Natural killer cell treated with Interleukin-12 subunit alpha and Interleukin-12 subunit beta and Interleukin-15 and Interleukin-18, amount 100 ng/mL, for 72 hours (primary cell): ENCODE measurements around the gene MEF2D. TPM values are rescaled to one million over a fixed set of nuclear protein-coding genes. Genes with fewer than 3 reads are reported as not detected.

Experiments used
- ATAC-seq, 2 donors: fragments of 150-1000 bp; cut with Tn5 transposase in 1 of 2; sonication (Bioruptor Pico), chemical (Tn5 transposase) in 1 of 2; 2 replicates each; pipeline ENCODE4 v1.10.0; 2021
- DNase-seq: peaks from one replicate; pipeline ENCODE4 v3.0.0; 2022; ENCODE audit warnings: low spot score
- H3K27ac Mint-ChIP-seq, 2 donors: 1 replicate in 1 of 2; 2 replicates in 1 of 2; pipeline ENCODE4 v1.8.0; 2022; ENCODE audit warnings: mixed read lengths in 2 of 2, mild to moderate bottlenecking in 1 of 2, moderate library complexity in 1 of 2
- H3K27me3 Mint-ChIP-seq, 2 donors: 1 replicate in 1 of 2; 2 replicates in 1 of 2; pipeline ENCODE4 v1.8.0; 2022; ENCODE audit warnings: mixed read lengths in 2 of 2
- H3K36me3 Mint-ChIP-seq: one replicate; pipeline ENCODE4 v1.8.0; 2022; ENCODE audit warnings: mixed read lengths
- H3K4me1 Mint-ChIP-seq, 2 donors: 1 replicate in 1 of 2; 2 replicates in 1 of 2; pipeline ENCODE4 v1.8.0; 2022; ENCODE audit warnings: low read depth in 2 of 2, mixed read lengths in 2 of 2, mild to moderate bottlenecking in 1 of 2
- H3K4me3 Mint-ChIP-seq: one replicate; pipeline ENCODE4 v1.8.0; 2022; ENCODE audit warnings: mixed read lengths
- H3K9me3 Mint-ChIP-seq: 2 replicates; pipeline ENCODE4 v1.8.0; 2022; ENCODE audit warnings: mixed read lengths
- total RNA-seq, 2 donors: library from RNA; stranded (reverse); gene quantifications; one replicate each; pipeline ENCODE4 v1.2.3, GENCODE V29; 2022

MEF2D gene
- 10 to 100 TPM; 48.1 to 62.2 TPM for total RNA-seq

DNA sequence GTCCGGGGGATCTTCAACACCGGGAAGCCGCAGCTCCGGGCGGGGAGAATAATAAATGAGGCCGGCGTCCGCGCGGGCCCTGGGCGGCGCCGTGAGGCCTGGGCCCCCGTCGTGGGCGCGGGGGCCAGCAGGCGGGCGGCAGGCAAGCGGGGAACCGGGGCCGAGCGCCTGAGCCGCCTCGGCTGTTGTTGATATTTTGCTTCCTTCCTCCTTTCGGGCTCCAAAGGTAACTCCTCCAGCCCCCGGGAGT lies at the start of gene MEF2D:
MEF2D (minus strand) TSS at position 233 of the 250 bp plus-strand sequence. CDS start 17,483 bp downstream, outside the sequence.
- Mint-ChIP-seq H3K4me3 (peak within 1 kb of the TSS; percentile 86), H3K36me3 (no peaks in the 10 kb centered on the region), H3K27ac (peak within 1 kb of the TSS; percentile 97), H3K27me3 (no peaks in the 10 kb centered on the region), H3K9me3 (no peaks in the 10 kb centered on the region), H3K4me1 (peaks cover 65 to 70% of the 10 kb centered on the region in 2 donors)
- DNase-seq = no peak
- no peak for ATAC-seq

- no peak overlapping the region for H3K27ac Mint-ChIP-seq
- H3K36me3 Mint-ChIP-seq = no peaks in the 10 kb centered on the region
- peaks cover 7 to 14% of the 10 kb centered on the region in 2 donors for H3K4me1 Mint-ChIP-seq
- ATAC-seq = peak in 1 of 2 donors; percentile 8
- no peak overlapping the region for H3K4me3 Mint-ChIP-seq
- no peak for DNase-seq
- no peaks in the 10 kb centered on the region for H3K9me3 Mint-ChIP-seq
- H3K27me3 Mint-ChIP-seq = no peaks in the 10 kb centered on the region
Measured at GRCh38 chr1:156550346-156550745, 49.8 kb upstream of the MEF2D start.

GRCh38 chr1:156549831-156550230 lies 49.3 kb upstream of the MEF2D start:
- ATAC-seq (no peak), DNase-seq (no peak)
- Mint-ChIP-seq H3K9me3 (no peaks in the 10 kb centered on the region), H3K27me3 (no peaks in the 10 kb centered on the region), H3K27ac (no peak overlapping the region), H3K4me3 (no peak overlapping the region), H3K36me3 (no peaks in the 10 kb centered on the region), H3K4me1 (peaks cover 9 to 14% of the 10 kb centered on the region in 2 donors)

GRCh38 chr1:156549390-156549789 lies 48.8 kb upstream of the MEF2D start:
- peaks cover 14% of the 10 kb centered on the region in 2 donors for H3K4me1 Mint-ChIP-seq
- H3K4me3 Mint-ChIP-seq = no peak overlapping the region
- no peaks in the 10 kb centered on the region for H3K9me3 Mint-ChIP-seq
- DNase-seq (no peak), ATAC-seq (no peak)
- no peak overlapping the region for H3K27ac Mint-ChIP-seq
- H3K27me3 Mint-ChIP-seq = no peaks in the 10 kb centered on the region
- no peaks in the 10 kb centered on the region for H3K36me3 Mint-ChIP-seq

- no peaks in the 10 kb centered on the region for H3K36me3 Mint-ChIP-seq
- no peak for DNase-seq
- no peaks in the 10 kb centered on the region for H3K9me3 Mint-ChIP-seq
- no peak for ATAC-seq
- no peak overlapping the region for H3K27ac Mint-ChIP-seq
- no peaks in the 10 kb centered on the region for H3K27me3 Mint-ChIP-seq
- no peak overlapping the region for H3K4me3 Mint-ChIP-seq
- peaks cover 9 to 11% of the 10 kb centered on the region in 2 donors for H3K4me1 Mint-ChIP-seq
Measured at GRCh38 chr1:156547982-156548381, 47.4 kb upstream of the MEF2D start.

- H3K27ac Mint-ChIP-seq = no peak overlapping the region
- H3K27me3 Mint-ChIP-seq = no peaks in the 10 kb centered on the region
- ATAC-seq (no peak), DNase-seq (no peak)
- no peaks in the 10 kb centered on the region for H3K36me3 Mint-ChIP-seq
- peaks cover 5 to 10% of the 10 kb centered on the region in 2 donors for H3K4me1 Mint-ChIP-seq
- H3K4me3 Mint-ChIP-seq = no peak overlapping the region
- H3K9me3 Mint-ChIP-seq = no peaks in the 10 kb centered on the region
Measured at GRCh38 chr1:156547434-156547833, 46.9 kb upstream of the MEF2D start.

DNA sequence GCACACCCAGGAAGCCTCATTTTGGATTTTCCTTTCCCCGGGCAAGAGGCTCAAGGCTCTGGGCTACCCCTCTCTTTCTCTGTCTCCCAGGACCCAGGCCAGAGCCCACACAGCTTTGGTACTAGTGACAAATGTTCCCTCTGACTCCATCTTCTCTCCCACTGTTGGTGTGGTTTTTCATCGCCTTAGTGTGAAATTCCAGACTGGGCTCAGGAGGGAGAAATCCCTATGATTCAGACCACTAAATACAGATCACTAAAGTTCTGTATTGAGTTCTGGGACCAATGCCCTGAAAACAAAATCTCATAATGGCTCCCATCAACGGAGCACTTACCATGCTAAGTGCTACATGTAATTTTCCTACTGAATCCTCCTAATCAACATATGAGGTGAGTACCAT lies 45.7 kb upstream of the MEF2D start:
- Mint-ChIP-seq H3K4me3 (no peak overlapping the region), H3K36me3 (no peaks in the 10 kb centered on the region), H3K27me3 (no peaks in the 10 kb centered on the region), H3K27ac (no peak overlapping the region), H3K9me3 (no peaks in the 10 kb centered on the region), H3K4me1 (peaks cover 0 to 7% of the 10 kb centered on the region in 2 donors)
- no peak for DNase-seq
- ATAC-seq = no peak

DNA sequence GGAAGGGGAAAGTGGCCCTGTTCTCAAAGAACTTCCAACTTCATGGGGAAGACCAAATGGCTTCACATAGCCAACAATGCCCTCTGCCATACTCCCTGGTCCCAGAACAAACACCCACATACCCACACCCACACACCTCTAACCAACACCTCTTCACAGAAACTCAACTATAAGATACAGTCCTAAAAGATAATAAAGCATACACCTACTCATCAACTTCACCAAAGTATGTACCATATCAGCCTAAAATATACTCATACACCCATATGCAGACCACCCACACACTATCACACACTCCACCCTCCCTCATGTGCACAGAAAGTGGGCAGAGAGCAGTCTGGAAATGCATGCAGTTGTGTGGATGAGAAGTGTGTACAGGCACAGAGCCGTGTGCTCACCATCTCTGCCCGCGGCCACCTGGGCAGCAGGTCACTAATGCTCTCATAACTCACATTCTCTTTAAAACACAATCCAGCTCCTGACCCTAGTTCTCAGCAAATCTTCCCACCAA lies 44.1 kb upstream of the MEF2D start:
- H3K4me1 Mint-ChIP-seq = peaks cover 0 to 7% of the 10 kb centered on the region in 2 donors
- DNase-seq (no peak), ATAC-seq (no peak)
- no peaks in the 10 kb centered on the region for H3K9me3 Mint-ChIP-seq
- H3K4me3 Mint-ChIP-seq = no peak overlapping the region
- H3K27ac Mint-ChIP-seq = no peak overlapping the region
- no peaks in the 10 kb centered on the region for H3K36me3 Mint-ChIP-seq
- no peaks in the 10 kb centered on the region for H3K27me3 Mint-ChIP-seq

GRCh38 chr1:156543066-156543465 lies 42.5 kb upstream of the MEF2D start:
- ATAC-seq = no peak
- Mint-ChIP-seq H3K27ac (no peak overlapping the region), H3K27me3 (no peaks in the 10 kb centered on the region), H3K4me1 (peaks cover 0 to 16% of the 10 kb centered on the region in 2 donors), H3K9me3 (no peaks in the 10 kb centered on the region), H3K36me3 (no peaks in the 10 kb centered on the region), H3K4me3 (no peak overlapping the region)
- no peak for DNase-seq

DNA sequence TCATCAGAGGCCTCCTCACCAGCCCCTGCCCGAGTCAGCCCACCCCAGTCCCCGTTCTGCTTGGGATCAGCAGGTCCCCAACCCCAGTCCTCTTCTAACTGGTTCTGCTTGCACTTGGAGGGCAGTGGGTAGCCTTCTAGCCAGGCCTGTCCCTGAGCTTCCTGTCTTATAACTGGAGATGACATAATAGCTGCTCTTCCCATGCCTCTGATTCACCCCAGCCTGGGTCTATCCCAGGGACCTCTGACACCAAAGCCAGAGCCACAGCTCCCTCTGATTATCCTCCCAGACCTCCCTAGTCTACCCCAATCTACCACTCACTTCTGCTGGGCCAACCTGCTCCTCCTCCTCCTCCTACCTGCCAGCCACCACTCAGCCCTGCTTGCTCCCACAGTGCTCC lies 40.4 kb upstream of the MEF2D start:
- Mint-ChIP-seq H3K27me3 (no peaks in the 10 kb centered on the region), H3K36me3 (no peaks in the 10 kb centered on the region), H3K4me1 (peaks cover 0 to 16% of the 10 kb centered on the region in 2 donors), H3K4me3 (no peak overlapping the region), H3K9me3 (no peaks in the 10 kb centered on the region), H3K27ac (peak overlapping the region in 1 of 2 donors; percentile 24)
- DNase-seq (no peak), ATAC-seq (peak in 1 of 2 donors; percentile 9)

- no peak for DNase-seq
- peaks cover 0 to 14% of the 10 kb centered on the region in 2 donors for H3K4me1 Mint-ChIP-seq
- H3K27ac Mint-ChIP-seq = peak overlapping the region in 1 of 2 donors; percentile 34
- no peaks in the 10 kb centered on the region for H3K9me3 Mint-ChIP-seq
- no peaks in the 10 kb centered on the region for H3K27me3 Mint-ChIP-seq
- no peak overlapping the region for H3K4me3 Mint-ChIP-seq
- no peaks in the 10 kb centered on the region for H3K36me3 Mint-ChIP-seq
- ATAC-seq = no peak
Measured at GRCh38 chr1:156539818-156540355, 39.3 kb upstream of the MEF2D start.

- DNase-seq = no peak
- no peak for ATAC-seq
- H3K4me1 Mint-ChIP-seq = peaks cover 0 to 9% of the 10 kb centered on the region in 2 donors
- no peak overlapping the region for H3K4me3 Mint-ChIP-seq
- H3K27me3 Mint-ChIP-seq = no peaks in the 10 kb centered on the region
- no peaks in the 10 kb centered on the region for H3K36me3 Mint-ChIP-seq
- H3K27ac Mint-ChIP-seq = no peak overlapping the region
- H3K9me3 Mint-ChIP-seq = no peaks in the 10 kb centered on the region
Measured at GRCh38 chr1:156538711-156539440, 38.3 kb upstream of the MEF2D start.

- Mint-ChIP-seq H3K4me3 (no peak overlapping the region), H3K36me3 (no peaks in the 10 kb centered on the region), H3K27ac (no peak overlapping the region), H3K9me3 (no peaks in the 10 kb centered on the region), H3K4me1 (peaks cover 0 to 9% of the 10 kb centered on the region in 2 donors), H3K27me3 (no peaks in the 10 kb centered on the region)
- ATAC-seq (no peak), DNase-seq (no peak)
Measured at GRCh38 chr1:156537027-156537426, 36.5 kb upstream of the MEF2D start.

DNA sequence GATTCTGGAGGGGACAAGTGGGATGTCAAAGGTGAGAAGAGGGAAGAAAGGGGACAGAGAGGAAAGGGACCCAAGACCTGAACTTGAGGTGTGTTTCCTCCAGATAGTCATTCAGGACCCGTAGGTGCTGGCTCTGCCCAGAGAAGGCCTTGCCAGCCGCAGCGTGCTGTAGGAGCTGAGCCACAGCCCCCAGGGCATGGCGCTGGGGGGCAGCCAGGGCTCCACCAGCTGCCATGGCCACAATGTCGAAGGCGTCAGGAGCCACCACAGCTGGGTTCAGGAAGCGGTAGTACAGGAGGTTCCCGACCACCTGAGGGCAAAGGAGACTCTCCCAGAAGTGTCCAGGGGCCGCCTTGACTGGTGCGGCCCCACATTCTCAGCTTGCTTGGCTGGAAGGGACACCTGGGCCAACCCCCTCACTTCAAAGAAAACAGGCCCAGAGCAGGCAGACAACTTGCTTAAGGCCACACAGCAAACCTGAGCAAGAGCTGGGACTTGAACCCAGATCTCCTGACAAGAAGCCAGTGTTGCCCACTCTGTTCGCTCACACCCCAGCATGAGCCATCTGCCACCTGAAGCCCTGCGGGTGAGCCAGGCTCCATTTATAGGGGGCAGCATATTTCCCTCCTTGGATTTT lies 34.0 kb upstream of the MEF2D start:
- no peak for ATAC-seq
- no peaks in the 10 kb centered on the region for H3K36me3 Mint-ChIP-seq
- peaks cover 0 to 9% of the 10 kb centered on the region in 2 donors for H3K4me1 Mint-ChIP-seq
- DNase-seq = no peak
- no peak overlapping the region for H3K4me3 Mint-ChIP-seq
- no peak overlapping the region for H3K27ac Mint-ChIP-seq
- no peaks in the 10 kb centered on the region for H3K9me3 Mint-ChIP-seq
- H3K27me3 Mint-ChIP-seq = no peaks in the 10 kb centered on the region
